ENCODE results near the gene DNAJC7.

GRCh38 chr17:42009170-42009569 is 8.1 kb downstream of the DNAJC7 start:
- TF ChIP-seq CTCF (IDR thresholded peaks at IDR 0.05; ENCODE audit: poor library complexity): no peak
- TF ChIP-seq EZH2 (IDR thresholded peaks at IDR 0.05; ENCODE audit: borderline replicate concordance): no peak

All from hepatocyte (in vitro differentiated cells).